Measurements from ENCODE around the gene LGMN. TPM values are rescaled to one million over a fixed set of nuclear protein-coding genes. Genes with fewer than 3 reads are reported as not detected.

Gene LGMN
- total and polyA plus RNA-seq, 8 donors = 75.4 to 251 (median 97.1) TPM

- Histone ChIP-seq H3K4me1 (peaks cover 19 to 61% of the 10 kb centered on the region in 2 donors), H3K9me3 (no peaks in the 10 kb centered on the region), H3K4me3 (no peak overlapping the region), H3K27ac (no peak overlapping the region), H3K27me3 (no peaks in the 10 kb centered on the region), H3K36me3 (peaks cover 0 to 28% of the 10 kb centered on the region in 2 donors)
- ATAC-seq = peak; percentile 16
- peak in 1 of 4 donors; percentile 65 for DNase-seq
- TF ChIP-seq, protein P1, sequence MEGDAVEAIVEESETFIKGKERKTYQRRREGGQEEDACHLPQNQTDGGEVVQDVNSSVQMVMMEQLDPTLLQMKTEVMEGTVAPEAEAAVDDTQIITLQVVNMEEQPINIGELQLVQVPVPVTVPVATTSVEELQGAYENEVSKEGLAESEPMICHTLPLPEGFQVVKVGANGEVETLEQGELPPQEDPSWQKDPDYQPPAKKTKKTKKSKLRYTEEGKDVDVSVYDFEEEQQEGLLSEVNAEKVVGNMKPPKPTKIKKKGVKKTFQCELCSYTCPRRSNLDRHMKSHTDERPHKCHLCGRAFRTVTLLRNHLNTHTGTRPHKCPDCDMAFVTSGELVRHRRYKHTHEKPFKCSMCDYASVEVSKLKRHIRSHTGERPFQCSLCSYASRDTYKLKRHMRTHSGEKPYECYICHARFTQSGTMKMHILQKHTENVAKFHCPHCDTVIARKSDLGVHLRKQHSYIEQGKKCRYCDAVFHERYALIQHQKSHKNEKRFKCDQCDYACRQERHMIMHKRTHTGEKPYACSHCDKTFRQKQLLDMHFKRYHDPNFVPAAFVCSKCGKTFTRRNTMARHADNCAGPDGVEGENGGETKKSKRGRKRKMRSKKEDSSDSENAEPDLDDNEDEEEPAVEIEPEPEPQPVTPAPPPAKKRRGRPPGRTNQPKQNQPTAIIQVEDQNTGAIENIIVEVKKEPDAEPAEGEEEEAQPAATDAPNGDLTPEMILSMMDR (IDR thresholded peaks at IDR 0.05) = no peak
- intact Hi-C loops (cut with DNase I) = no loop called here
Measured at GRCh38 chr14:92728759-92729364, 19.6 kb downstream of the LGMN start.

DNA sequence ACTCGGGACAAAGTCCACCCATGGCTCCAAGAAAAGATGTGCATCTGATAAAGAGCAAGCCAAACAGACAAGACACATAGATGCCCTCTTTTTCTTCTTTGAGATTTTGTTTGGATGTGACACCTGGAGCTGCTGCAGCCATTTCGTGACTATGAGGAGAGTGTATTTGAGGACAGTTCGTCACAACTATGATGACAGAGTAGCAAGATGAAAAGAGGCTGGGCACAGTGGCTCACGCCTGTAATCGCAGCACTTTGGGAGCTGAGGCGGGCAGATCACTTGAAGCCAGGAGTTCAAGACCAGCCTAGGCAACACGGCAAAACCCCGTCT, 21.5 kb downstream of the LGMN start:
- Histone ChIP-seq H3K27me3 (no peaks in the 10 kb centered on the region), H3K36me3 (peaks cover 0 to 22% of the 10 kb centered on the region in 2 donors), H3K27ac (peak overlapping the region; percentile 76 to 78), H3K4me3 (no peak overlapping the region), H3K4me1 (peaks cover 19 to 66% of the 10 kb centered on the region in 2 donors), H3K9me3 (no peaks in the 10 kb centered on the region)
- TF ChIP-seq, protein P1 (IDR thresholded peaks at IDR 0.05) = no peak
- intact Hi-C loops (cut with DNase I) = no loop called here
- ATAC-seq (no peak), DNase-seq (no peak)

DNA sequence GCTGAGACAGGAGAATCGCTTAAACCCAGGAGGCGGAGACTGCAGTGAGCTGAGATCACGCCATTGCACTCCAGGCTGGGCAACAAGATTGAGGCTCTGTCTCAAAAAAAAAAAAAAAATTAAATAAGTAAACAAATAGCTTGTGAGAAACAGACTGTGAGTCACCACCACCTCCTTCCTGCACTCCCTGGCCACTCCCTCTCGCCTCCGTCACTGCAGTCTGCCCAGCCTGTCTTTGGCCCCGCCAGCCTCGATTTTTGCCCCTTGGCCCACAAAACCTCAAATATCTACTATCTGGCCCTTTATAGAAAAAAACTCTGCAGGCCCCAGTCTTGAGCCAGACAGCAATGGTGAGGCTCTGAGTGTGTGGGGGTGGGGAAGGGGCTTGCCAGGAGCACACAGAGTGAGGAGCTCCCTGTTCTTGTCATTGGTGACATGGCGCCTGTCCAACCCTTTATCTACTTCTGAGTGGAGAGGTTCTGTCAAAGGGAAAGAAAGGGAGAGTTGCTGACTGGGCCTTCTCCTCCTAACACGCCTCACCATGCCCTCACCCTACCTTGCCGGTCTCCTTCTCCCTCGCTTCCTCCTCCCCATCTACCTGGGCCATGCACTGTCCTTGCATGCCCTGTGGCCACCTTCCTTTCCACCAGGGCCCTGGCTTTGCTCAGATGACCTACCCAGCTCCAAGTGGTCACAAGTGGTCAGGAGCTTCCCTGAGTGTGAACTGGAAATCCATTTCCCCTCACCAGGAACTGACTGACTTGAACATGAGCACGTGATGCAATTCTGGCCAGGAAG, 22.1 kb downstream of the LGMN start:
- TF ChIP-seq, protein P1 (IDR thresholded peaks at IDR 0.05) = no peak
- peak in 2 of 4 donors; percentile 91 to 93 for DNase-seq
- intact Hi-C loops (cut with DNase I) = no loop called here
- H3K4me3 ChIP-seq = no peak overlapping the region
- H3K36me3 ChIP-seq = peaks cover 0 to 16% of the 10 kb centered on the region in 2 donors
- ATAC-seq = peak; percentile 85
- peak overlapping the region; percentile 76 to 78 for H3K27ac ChIP-seq
- no peaks in the 10 kb centered on the region for H3K27me3 ChIP-seq
- peaks cover 19 to 66% of the 10 kb centered on the region in 2 donors for H3K4me1 ChIP-seq
- no peaks in the 10 kb centered on the region for H3K9me3 ChIP-seq

GRCh38 chr14:92724516-92725340, 23.7 kb downstream of the LGMN start:
- H3K27me3 ChIP-seq = no peaks in the 10 kb centered on the region
- H3K9me3 ChIP-seq = no peaks in the 10 kb centered on the region
- DNase-seq (peak in 2 of 4 donors; percentile 54 to 75), ATAC-seq (peak; percentile 56)
- H3K27ac ChIP-seq = peak overlapping the region; percentile 76 to 78
- intact Hi-C loops (cut with DNase I) = no loop called here
- H3K4me1 ChIP-seq = peaks cover 25 to 70% of the 10 kb centered on the region in 2 donors
- TF ChIP-seq, protein P1 (IDR thresholded peaks at IDR 0.05) = no peak
- peaks cover 0 to 7% of the 10 kb centered on the region in 2 donors for H3K36me3 ChIP-seq
- H3K4me3 ChIP-seq = no peak overlapping the region
